ENCODE results near the gene OPCML. TPM values are rescaled to one million over a fixed set of nuclear protein-coding genes. Genes with fewer than 3 reads are reported as not detected.

Gene OPCML
- total RNA-seq, 1 donor from 2014 or later: 4.1 TPM

DNA sequence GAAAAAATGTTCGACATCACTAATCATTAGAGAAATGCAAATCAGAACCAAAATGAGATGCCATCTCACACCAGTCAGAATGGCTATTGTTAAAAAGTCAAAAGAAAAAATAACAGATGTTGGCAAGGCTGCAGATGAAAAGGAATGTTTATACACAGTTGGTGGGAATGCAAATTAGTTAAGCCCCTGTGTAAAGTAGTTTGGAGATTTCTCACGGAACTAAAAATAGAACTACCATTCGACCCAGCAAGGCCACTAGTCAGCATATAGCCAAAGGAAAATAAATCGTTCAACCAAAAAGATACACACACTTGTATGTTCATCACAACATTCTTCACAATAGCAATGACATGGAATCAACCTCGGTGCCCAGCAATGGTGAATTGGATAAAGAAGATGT, 503.2 kb downstream of the OPCML start:
- no peaks in the 10 kb centered on the region for H3K9me3 Mint-ChIP-seq (ENCODE audit: unreplicated experiment)
- no peak for DNase-seq (ENCODE audit: low spot score)
- H3K27me3 Mint-ChIP-seq (ENCODE audit: unreplicated experiment): no peaks in the 10 kb centered on the region
- H3K4me1 Mint-ChIP-seq (ENCODE audit: unreplicated experiment): peaks cover 6% of the 10 kb centered on the region
- no peak overlapping the region for H3K27ac Mint-ChIP-seq (ENCODE audit: unreplicated experiment)
- no peaks in the 10 kb centered on the region for H3K36me3 Mint-ChIP-seq (ENCODE audit: low read depth, unreplicated experiment)
- TF ChIP-seq, protein P1, sequence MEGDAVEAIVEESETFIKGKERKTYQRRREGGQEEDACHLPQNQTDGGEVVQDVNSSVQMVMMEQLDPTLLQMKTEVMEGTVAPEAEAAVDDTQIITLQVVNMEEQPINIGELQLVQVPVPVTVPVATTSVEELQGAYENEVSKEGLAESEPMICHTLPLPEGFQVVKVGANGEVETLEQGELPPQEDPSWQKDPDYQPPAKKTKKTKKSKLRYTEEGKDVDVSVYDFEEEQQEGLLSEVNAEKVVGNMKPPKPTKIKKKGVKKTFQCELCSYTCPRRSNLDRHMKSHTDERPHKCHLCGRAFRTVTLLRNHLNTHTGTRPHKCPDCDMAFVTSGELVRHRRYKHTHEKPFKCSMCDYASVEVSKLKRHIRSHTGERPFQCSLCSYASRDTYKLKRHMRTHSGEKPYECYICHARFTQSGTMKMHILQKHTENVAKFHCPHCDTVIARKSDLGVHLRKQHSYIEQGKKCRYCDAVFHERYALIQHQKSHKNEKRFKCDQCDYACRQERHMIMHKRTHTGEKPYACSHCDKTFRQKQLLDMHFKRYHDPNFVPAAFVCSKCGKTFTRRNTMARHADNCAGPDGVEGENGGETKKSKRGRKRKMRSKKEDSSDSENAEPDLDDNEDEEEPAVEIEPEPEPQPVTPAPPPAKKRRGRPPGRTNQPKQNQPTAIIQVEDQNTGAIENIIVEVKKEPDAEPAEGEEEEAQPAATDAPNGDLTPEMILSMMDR (IDR thresholded peaks at IDR 0.05; ENCODE audit: unreplicated experiment): no peak
- no peak overlapping the region for H3K4me3 Mint-ChIP-seq (ENCODE audit: unreplicated experiment)

DNA sequence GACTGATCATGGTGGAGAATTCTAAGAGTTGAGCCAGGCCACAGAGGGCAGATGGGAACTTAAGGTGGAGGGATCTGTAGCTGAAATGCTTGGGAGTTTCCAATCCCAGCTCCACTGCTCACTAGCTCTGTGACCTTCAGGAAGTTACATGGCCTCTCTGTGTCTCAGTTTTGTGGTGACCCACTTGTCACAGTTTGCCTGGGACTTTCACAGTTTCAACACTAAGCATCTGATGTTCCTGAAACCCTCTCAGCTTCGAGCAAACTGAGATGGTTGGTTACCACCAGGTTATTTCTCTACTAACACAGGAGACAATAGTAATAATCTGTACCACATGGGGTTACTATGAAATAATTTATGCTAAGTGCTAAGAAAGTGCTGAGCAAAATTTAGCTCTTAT, 505.3 kb downstream of the OPCML start:
- Mint-ChIP-seq H3K4me1 (ENCODE audit: unreplicated experiment) (peaks cover 11% of the 10 kb centered on the region), H3K36me3 (ENCODE audit: low read depth, unreplicated experiment) (no peaks in the 10 kb centered on the region), H3K9me3 (ENCODE audit: unreplicated experiment) (no peaks in the 10 kb centered on the region), H3K27ac (ENCODE audit: unreplicated experiment) (no peak overlapping the region), H3K4me3 (ENCODE audit: unreplicated experiment) (no peak overlapping the region), H3K27me3 (ENCODE audit: unreplicated experiment) (no peaks in the 10 kb centered on the region)
- DNase-seq (ENCODE audit: low spot score): no peak
- TF ChIP-seq, protein P1 (IDR thresholded peaks at IDR 0.05; ENCODE audit: unreplicated experiment): no peak

DNA sequence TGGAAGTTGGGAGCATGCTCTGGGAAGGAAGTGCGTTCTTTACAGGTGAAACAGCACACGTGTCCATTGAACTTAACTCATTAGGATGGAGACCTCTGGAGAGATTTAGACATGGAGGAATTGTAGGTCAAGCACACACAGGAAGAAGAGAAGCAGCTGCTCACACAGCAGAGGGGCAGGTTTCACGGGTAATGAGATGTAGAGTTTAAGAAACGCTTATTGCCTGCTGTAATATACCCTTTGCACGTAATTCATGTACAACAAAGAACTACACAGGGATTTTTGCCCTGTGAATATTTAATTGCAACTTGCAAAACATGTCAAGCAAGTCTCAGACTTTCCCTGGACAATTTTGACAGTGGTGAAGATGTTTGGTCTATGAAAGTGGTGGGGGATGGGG, 508.0 kb downstream of the OPCML start:
- Mint-ChIP-seq H3K9me3 (ENCODE audit: unreplicated experiment) (no peaks in the 10 kb centered on the region), H3K36me3 (ENCODE audit: low read depth, unreplicated experiment) (no peaks in the 10 kb centered on the region), H3K27me3 (ENCODE audit: unreplicated experiment) (no peaks in the 10 kb centered on the region), H3K4me1 (ENCODE audit: unreplicated experiment) (peaks cover 19% of the 10 kb centered on the region), H3K27ac (ENCODE audit: unreplicated experiment) (no peak overlapping the region), H3K4me3 (ENCODE audit: unreplicated experiment) (no peak overlapping the region)
- no peak for DNase-seq (ENCODE audit: low spot score)
- TF ChIP-seq, protein P1 (IDR thresholded peaks at IDR 0.05; ENCODE audit: unreplicated experiment): no peak

DNA sequence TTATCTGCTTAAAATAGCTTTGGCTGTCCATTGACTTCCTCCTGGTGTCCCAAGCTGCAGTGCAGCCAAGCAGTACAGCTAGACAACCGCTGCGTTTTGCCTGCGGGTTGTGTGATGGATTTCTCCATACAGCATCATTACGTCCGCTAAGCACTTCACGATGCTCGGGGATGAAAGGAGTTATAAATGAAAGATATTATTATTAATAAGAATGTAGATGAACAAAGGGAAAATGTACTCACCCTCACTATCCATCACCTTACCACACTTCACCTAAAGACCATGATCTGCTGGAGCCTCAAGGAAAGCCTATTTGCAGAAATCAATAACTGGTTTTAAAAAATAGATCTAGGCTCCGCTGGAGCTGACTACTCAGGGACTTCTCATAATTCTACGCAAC, 509.1 kb downstream of the OPCML start:
- no peaks in the 10 kb centered on the region for H3K9me3 Mint-ChIP-seq (ENCODE audit: unreplicated experiment)
- no peak for DNase-seq (ENCODE audit: low spot score)
- no peak overlapping the region for H3K4me3 Mint-ChIP-seq (ENCODE audit: unreplicated experiment)
- H3K27me3 Mint-ChIP-seq (ENCODE audit: unreplicated experiment): no peaks in the 10 kb centered on the region
- peaks cover 20% of the 10 kb centered on the region for H3K4me1 Mint-ChIP-seq (ENCODE audit: unreplicated experiment)
- TF ChIP-seq, protein P1 (IDR thresholded peaks at IDR 0.05; ENCODE audit: unreplicated experiment): no peak
- no peaks in the 10 kb centered on the region for H3K36me3 Mint-ChIP-seq (ENCODE audit: low read depth, unreplicated experiment)
- H3K27ac Mint-ChIP-seq (ENCODE audit: unreplicated experiment): no peak overlapping the region

DNA sequence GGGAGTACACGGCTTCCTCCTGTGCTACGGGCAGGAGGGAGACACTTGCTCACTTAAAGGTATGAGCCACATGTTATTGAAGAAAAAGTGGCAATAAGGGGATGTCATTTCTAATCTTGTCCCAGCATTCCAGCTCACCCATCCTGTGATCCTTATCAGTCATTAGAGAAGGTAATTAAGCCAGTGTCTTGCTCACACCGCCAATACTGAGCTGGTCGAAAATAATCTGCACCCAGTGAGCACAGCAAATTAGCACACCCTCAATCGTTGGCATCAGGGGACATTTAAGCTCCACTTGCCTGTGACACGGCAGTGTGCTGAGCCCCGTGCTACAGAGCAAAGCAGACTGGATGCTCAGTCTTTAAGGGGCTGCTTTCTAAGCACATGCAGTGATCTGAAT, 510.7 kb downstream of the OPCML start:
- no peak overlapping the region for H3K27ac Mint-ChIP-seq (ENCODE audit: unreplicated experiment)

More for the DNA sequence above, 510.7 kb downstream of the OPCML start:
- Mint-ChIP-seq H3K9me3 (ENCODE audit: unreplicated experiment) (no peaks in the 10 kb centered on the region), H3K36me3 (ENCODE audit: low read depth, unreplicated experiment) (no peaks in the 10 kb centered on the region), H3K4me1 (ENCODE audit: unreplicated experiment) (peaks cover 20% of the 10 kb centered on the region), H3K4me3 (ENCODE audit: unreplicated experiment) (no peak overlapping the region), H3K27me3 (ENCODE audit: unreplicated experiment) (no peaks in the 10 kb centered on the region)
- DNase-seq (ENCODE audit: low spot score): no peak
- TF ChIP-seq, protein P1 (IDR thresholded peaks at IDR 0.05; ENCODE audit: unreplicated experiment): no peak
